HPDE6-E6E7 (cell line): ENCODE measurements around the gene OCIAD2.
"Not testable (repeated sequence)": the region's sequence is repeated elsewhere in the genome, so short reads cannot be mapped to it uniquely, and the experiment has no call there.

Source experiments
- DNase-seq: peaks from one replicate; pipeline ENCODE4 v3.0.0; 2011; ENCODE audit warnings: missing footprints; ENCODE audit errors: extremely low spot score

OCIAD2 gene

DNA sequence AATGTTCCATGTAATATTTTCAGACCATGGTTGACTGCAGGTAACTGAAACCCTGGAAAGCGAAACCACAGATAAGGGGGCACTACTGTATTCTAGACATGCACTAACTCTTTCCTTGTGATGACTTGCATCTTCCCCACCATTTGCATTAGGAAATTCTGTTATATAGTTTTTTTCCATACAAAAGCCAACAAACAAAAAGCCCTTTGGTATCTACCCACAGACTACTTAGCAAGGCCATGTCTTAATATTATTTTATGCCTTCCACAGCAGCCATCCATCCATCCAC, 52.2 kb downstream of the OCIAD2 start:
- no peak for DNase-seq

DNA sequence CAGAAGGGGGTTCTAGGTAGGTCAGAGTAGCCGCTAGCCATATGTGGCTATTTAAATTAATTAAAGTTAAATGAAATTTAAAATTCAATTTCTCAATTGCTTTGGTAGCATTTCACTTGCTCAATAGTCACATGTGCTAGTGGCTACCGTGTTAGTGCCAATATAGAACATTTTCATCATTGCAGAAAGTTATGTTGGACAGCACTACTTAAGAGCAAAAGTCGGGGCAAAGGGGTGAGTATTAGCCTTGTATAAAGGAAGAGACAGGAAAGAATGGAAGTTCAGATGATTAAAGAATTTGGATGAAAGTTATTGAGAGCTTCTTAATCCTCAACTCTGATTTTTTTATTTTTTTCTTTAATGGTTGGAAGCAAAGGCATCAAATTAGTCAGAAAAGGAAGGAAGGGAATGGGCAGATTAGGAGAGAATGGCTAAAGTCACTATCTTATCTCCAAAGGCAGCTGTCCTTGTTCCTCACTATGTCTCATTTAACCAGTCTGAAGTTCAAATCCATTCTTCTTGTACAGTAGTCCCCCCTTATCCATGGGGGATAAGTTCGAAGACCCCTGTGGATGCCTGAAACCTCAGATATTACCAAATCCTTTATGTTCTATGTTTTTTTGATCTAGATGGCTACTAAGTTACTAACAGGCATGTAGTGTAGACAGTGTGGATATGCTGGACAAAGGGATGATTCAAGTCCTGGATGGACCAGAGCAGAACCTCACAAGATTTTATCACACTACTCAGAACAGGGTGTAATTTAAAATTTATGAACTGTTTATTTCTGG, 52.8 kb downstream of the OCIAD2 start:
- DNase-seq, result no peak

DNA sequence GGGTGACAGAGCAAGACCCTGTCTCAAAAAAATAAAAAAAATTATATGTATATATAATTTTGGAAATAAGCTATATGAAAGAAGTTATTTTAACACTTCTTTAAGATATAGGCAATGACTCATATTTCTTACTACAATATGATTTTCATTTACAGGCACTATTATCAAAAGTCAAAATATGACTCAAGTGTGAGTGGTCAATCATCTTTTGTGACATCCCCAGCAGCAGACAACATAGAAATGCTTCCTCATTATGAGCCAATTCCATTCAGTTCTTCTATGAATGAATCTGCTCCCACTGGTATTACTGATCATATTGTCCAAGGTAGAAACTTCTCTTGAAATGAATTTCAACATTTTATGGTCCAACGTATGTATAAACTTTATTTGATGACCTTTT, 54.9 kb downstream of the OCIAD2 start:
- no peak for DNase-seq

DNA sequence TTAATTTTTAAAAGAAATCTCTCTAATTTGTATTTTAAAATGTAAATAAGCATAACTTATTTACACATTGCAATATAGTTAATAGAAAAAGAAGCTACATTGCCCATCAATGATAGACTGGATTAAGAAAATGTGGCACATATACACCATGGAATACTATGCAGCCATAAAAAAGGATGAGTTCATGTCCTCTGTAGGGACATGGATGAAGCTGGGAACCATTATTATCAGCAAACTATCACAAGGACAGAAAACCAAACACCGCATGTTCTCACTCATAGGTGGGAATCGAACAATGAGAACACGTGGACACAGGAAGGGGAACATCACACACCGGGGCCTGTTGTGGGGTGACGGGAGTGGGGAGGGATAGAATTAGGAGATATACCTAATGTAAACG, 57.8 kb downstream of the OCIAD2 start:
- DNase-seq, result not testable (repeated sequence)

DNA sequence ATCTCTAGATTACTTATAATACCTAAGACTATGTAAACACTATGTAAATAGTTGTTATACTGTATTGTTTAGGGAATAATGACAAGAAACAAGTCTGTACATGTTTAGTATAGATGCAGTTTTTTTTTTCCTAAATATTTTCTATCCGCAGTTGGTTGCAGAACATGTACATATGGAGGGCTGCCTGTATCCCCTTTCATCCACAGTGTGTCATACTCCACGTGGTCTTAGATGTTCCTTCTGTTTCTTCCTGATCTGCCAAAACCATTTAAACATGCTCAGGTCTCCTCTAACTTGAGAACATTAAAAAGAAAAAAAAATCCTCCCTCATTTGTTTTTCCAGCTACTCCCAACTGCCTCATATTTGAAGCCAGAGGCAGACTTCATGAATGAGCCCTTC, 61.7 kb downstream of the OCIAD2 start:
- DNase-seq, result no peak

DNA sequence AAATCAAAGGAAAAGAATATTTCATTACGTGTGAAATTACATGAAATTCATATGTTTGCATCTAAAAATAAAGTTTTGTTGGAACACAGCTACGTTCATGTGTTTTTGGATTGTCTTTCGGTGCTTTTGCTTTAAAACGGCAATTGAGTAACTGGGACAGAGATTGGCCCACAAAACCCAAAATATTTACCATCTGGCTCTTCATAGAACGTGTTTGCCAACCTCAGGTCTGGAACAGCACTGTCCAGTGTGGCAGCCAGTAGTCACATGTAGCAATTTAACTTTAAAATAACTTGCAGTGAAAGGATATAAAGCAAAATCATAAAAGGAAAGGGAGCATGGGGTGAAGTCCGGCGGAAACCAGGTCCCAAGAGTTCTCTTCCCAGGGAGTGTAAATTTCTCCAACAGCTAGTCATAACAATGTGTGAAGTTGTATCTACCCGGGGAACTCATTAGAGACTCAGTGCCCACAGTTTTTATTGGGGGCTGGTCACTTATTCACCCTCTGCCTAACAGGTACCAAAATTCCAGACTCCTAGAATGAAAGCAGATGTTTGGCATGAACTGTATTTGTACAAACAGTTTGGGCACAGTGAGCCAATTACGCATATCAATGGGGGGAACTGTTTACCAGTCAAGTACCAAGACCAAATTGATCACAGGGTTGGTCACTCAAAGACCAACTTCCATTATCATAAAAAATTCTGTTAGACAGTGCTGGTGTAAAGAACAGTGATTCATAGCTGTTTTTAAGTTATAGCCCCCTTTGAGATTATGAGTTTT, 65.3 kb downstream of the OCIAD2 start:
- no peak for DNase-seq

DNA sequence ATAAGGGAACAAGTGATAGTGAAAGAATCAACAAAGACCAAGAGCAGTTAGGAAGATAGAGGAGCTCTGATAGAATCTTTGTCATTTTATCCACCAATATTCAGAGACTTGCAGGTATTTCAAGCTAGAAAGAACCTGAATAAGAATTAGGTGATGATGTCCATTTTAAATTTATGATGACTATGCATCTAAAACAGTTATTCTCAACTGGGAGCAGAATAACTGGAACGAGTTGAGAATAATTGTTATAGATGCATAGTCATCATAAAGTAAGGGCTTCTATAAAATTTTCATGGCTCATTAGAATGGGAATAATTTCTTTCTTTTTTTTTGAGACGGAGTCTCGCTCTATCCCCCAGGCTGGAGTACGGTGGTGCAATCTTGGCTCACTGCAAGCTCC, 69.9 kb downstream of the OCIAD2 start:
- no peak for DNase-seq
